Stomach (tissue), 9 donors: Measurements from ENCODE around the gene OGFRL1. TPM values are rescaled to one million over a fixed set of nuclear protein-coding genes. Genes with fewer than 3 reads are reported as not detected.

Experiments
- DNase-seq, 2 donors: peaks; one replicate each; pipeline versions ENCODE4 v3.0.0 to v3.0.0-alpha.2; 2013 to 2019
- H3K27ac ChIP-seq, 5 donors: fragments of 200-600 bp in 4 of 5; sonication (generic) in 4 of 5; one replicate each; pipeline ENCODE4 v1.5.1; 2013 to 2019; ENCODE audit warnings: mild to moderate bottlenecking in 1 of 5, moderate library complexity in 1 of 5
- H3K27me3 ChIP-seq, 3 donors: fragments of 200-600 bp; sonication (generic); one replicate each; pipeline ENCODE4 v1.5.1; 2017 to 2019; ENCODE audit warnings: mixed run types in 1 of 3
- H3K36me3 ChIP-seq, 4 donors: fragments of 200-600 bp; sonication (generic); 1 replicate in 3 of 4; 2 replicates in 1 of 4; pipeline ENCODE4 v1.5.1; 2016 to 2019
- H3K4me1 ChIP-seq, 4 donors: fragments of 200-600 bp; sonication (generic); one replicate each; pipeline ENCODE4 v1.5.1; 2016 to 2019
- H3K4me3 ChIP-seq, 4 donors: fragments of 200-600 bp; sonication (generic) in 3 of 4; one replicate each; pipeline ENCODE4 v1.5.1; 2016 to 2019; ENCODE audit warnings: mild to moderate bottlenecking in 1 of 4
- H3K9me3 ChIP-seq, 4 donors: fragments of 200-600 bp; sonication (generic); one replicate each; pipeline ENCODE4 v1.5.1; 2016 to 2019
- EP300 ChIP-seq: sonication (generic); formaldehyde crosslinking; IDR thresholded peaks from one replicate; pipeline ENCODE4 v1.6.1; 2017; ENCODE audit warnings: antibody characterized with exemption
- POLR2A ChIP-seq, 4 donors: fragments of 450-650 bp; IDR thresholded peaks; one replicate each; pipeline ENCODE4 v1.6.1; 2016; ENCODE audit warnings: antibody characterized with exemption in 4 of 4, control low read depth in 2 of 4, mild to moderate bottlenecking in 1 of 4, moderate library complexity in 1 of 4
- POLR2AphosphoS5 ChIP-seq, 3 donors: sonication (generic); formaldehyde crosslinking; IDR thresholded peaks; one replicate each; pipeline ENCODE4 v1.6.1; 2016; ENCODE audit warnings: antibody characterized with exemption in 3 of 3
- WGBS, 5 donors: extraction: QIAGEN DNeasy Blood & Tissue Kit in 3 of 5; methylation state at CpG; one replicate each; pipeline versions ENCODE4 v1.1.5 to v1.1.7; 2013 to 2018; 5-methylcytosine and 5-hydroxymethylcytosine counted together
- intact Hi-C: fragments of 100-400 bp; cut with DNase I; formaldehyde crosslinking; loops from one replicate; pipeline ENCODE4 v1.15.1; 2023; ENCODE audit warnings: low total_unique reads
- polyA plus RNA-seq, 3 donors: library from polyadenylated mRNA; stranded (reverse); fragments of 200-250 nt; gene quantifications; one replicate each; pipeline ENCODE4 v1.2.3, GENCODE V29; 2013
- total RNA-seq, 5 donors: library from RNA; depleted of rRNA; stranded (reverse); fragments of >200 nt; gene quantifications; one replicate each; pipeline versions ENCODE4 v1.1.0 to v1.2.3, GENCODE V29; 2014 to 2016
- TF ChIP-seq, protein P1 (sequence below), 7 experiments: fragments of 450-650 bp in 4 of 7; fragments of 200-600 bp in 3 of 7; sonication (generic) in 3 of 7; IDR thresholded peaks; one replicate each; pipeline ENCODE4 v1.5.1; 2016 to 2019; ENCODE audit warnings: antibody characterized with exemption in 7 of 7, control low read depth in 2 of 7, mild to moderate bottlenecking in 1 of 7
- donor health status: healthy with polysubstance abuse.
- donor health status: Bipolar disorder and iron deficiency.
- donor health status: healthy.

OGFRL1 gene
- total and polyA plus RNA-seq, 8 donors, result 2.6 to 27.0 (median 13.3) TPM

DNA sequence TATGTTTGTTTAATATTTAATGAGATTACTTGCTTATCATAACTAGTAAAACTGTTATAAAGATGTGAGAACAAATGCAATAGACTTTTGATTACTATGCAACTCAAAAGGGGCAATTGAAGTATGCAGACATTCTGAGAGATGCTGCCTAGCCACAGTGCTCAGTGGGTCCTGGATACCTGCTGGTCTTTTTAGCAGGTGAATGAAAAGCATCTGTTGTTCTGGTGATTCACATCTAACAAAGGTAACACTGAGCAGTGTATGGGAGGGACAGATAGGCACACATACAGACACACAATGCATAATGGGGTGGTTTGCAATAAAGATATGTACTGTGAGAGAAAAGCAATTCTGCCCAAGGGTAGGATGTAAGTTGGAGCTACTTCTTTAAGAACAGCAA is 46.9 kb downstream of the OGFRL1 start:
- DNase-seq, result no peak
- Histone ChIP-seq H3K36me3 (no peaks in the 10 kb centered on the region), H3K4me1 (peaks cover 0 to 5% (median 2%) of the 10 kb centered on the region in 4 donors), H3K9me3 (no peaks in the 10 kb centered on the region), H3K4me3 (no peak overlapping the region), H3K27me3 (no peaks in the 10 kb centered on the region), H3K27ac (no peak overlapping the region)
- TF ChIP-seq, protein P1, sequence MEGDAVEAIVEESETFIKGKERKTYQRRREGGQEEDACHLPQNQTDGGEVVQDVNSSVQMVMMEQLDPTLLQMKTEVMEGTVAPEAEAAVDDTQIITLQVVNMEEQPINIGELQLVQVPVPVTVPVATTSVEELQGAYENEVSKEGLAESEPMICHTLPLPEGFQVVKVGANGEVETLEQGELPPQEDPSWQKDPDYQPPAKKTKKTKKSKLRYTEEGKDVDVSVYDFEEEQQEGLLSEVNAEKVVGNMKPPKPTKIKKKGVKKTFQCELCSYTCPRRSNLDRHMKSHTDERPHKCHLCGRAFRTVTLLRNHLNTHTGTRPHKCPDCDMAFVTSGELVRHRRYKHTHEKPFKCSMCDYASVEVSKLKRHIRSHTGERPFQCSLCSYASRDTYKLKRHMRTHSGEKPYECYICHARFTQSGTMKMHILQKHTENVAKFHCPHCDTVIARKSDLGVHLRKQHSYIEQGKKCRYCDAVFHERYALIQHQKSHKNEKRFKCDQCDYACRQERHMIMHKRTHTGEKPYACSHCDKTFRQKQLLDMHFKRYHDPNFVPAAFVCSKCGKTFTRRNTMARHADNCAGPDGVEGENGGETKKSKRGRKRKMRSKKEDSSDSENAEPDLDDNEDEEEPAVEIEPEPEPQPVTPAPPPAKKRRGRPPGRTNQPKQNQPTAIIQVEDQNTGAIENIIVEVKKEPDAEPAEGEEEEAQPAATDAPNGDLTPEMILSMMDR (IDR thresholded peaks at IDR 0.05), result no peak
- TF ChIP-seq POLR2AphosphoS5 (IDR thresholded peaks at IDR 0.05), result no peak
- TF ChIP-seq EP300, result no peak
- TF ChIP-seq POLR2A (IDR thresholded peaks at IDR 0.05), result no peak
- intact Hi-C loops, result no loop called here

DNA sequence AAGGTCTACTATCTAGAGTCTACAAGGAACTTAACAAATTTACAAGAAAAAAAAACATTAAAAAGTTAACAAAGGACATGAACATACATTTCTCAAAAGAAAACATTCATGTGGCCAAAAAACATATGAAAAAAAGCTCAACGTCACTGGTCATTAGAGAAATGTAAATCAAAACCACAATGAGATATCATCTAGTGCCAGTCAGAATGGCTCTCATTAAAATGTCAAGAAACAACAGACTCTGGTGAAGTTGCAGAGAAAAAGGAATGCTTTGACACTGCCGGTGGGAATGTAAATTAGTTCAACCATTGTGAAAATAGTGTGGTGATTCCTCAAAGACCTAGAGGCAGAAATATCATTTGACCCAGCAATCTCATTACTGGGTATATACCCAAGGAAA is 48.3 kb downstream of the OGFRL1 start:
- Histone ChIP-seq H3K9me3 (no peaks in the 10 kb centered on the region), H3K27me3 (no peaks in the 10 kb centered on the region), H3K4me1 (peaks cover 0 to 5% (median 2%) of the 10 kb centered on the region in 4 donors), H3K27ac (no peak overlapping the region), H3K4me3 (no peak overlapping the region), H3K36me3 (no peaks in the 10 kb centered on the region)
- TF ChIP-seq, protein P1 (IDR thresholded peaks at IDR 0.05), result no peak
- TF ChIP-seq EP300 (no peak), POLR2AphosphoS5 (IDR thresholded peaks at IDR 0.05) (no peak), POLR2A (IDR thresholded peaks at IDR 0.05) (no peak)
- DNase-seq, result no peak
- intact Hi-C loops, result no loop called here
- WGBS, 5 donors, result 41 to 73% (median 57%) methylated on average over 2 of the region's 2 CpGs

DNA sequence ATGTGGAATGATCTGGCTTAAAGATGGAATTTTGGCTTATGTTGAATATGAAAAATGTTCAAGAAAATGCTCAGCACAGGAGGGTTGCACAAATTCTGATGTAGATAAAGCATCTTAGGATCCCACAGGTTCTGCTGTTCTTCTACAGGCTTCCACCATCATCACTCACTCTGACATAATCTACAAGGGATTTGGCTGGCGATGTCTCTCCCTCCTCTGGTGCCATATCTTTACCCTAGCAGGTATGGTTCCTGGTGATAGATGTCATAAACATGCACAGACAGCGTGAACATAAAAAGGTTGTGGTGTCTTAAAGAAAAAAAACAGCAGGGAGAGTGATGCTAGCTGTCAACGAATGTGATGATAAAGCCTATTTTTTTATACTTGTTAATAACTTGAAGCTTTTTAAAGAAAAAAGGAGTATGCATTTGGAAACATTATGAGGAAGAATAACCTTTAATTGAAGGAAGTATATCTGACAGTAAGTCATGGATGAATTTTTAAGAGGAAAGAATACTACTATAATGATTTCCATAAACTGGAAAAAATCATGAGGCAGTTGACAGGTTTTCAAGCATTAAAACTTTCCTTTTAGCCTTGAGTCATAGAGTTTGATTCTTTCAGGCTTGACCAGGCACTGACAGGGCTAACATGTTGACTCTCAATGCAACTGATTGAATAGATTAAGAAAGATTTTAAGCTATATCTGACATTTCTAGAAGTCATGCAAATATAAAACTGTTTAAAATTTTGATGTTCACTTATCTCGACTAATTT is 50.1 kb downstream of the OGFRL1 start:
- intact Hi-C loops, result no loop called here
- H3K4me3 ChIP-seq, result no peak overlapping the region
- no peak for TF ChIP-seq EP300
- no peak for TF ChIP-seq POLR2A (IDR thresholded peaks at IDR 0.05)
- TF ChIP-seq, protein P1 (IDR thresholded peaks at IDR 0.05), result no peak
- no peak for TF ChIP-seq POLR2AphosphoS5 (IDR thresholded peaks at IDR 0.05)
- H3K27me3 ChIP-seq, result no peaks in the 10 kb centered on the region
- no peaks in the 10 kb centered on the region for H3K9me3 ChIP-seq
- H3K36me3 ChIP-seq, result no peaks in the 10 kb centered on the region
- DNase-seq, result no peak
- no peak overlapping the region for H3K27ac ChIP-seq
- H3K4me1 ChIP-seq, result peaks cover 0 to 5% (median 2%) of the 10 kb centered on the region in 4 donors
- 78 to 96% (median 93%) methylated on average over 4 of the region's 4 CpGs for WGBS, 5 donors

DNA sequence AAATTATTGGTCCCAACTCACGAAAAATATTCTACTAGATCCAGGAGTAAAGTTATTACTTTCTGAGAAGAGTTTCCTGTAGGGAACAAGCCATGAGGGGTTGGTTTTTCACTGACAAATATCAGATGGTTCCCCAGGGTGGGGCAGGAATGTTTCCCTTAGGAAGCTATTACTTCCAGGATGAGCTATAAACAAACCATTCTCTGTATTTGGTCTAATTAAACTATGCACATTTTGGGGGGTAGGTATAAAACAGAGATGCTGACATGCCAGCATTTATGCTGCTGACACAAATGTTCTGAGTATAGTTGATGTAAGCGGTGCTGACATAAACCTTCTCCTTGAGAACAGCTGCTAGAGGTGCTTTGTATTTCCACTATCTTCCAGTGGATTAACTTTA is 54.2 kb downstream of the OGFRL1 start:
- no peaks in the 10 kb centered on the region for H3K9me3 ChIP-seq
- no peak overlapping the region for H3K27ac ChIP-seq
- TF ChIP-seq EP300, result no peak
- TF ChIP-seq POLR2A (IDR thresholded peaks at IDR 0.05), result no peak
- TF ChIP-seq, protein P1 (IDR thresholded peaks at IDR 0.05), result no peak
- TF ChIP-seq POLR2AphosphoS5 (IDR thresholded peaks at IDR 0.05), result no peak
- no peak overlapping the region for H3K4me3 ChIP-seq
- H3K36me3 ChIP-seq, result no peaks in the 10 kb centered on the region
- no peak for DNase-seq
- no peaks in the 10 kb centered on the region for H3K4me1 ChIP-seq
- intact Hi-C loops, result loop anchor here (10.0 kb wide), 1 partner anchor 148 kb away; no protein-coding TSS in a partner anchor
- WGBS, 5 donors, result 67 to 81% (median 75%) methylated on average over 2 of the region's 2 CpGs
- H3K27me3 ChIP-seq, result no peaks in the 10 kb centered on the region
